Glutamatergic neuron (in vitro differentiated cells): ENCODE measurements around the gene FADS6. TPM values are rescaled to one million over a fixed set of nuclear protein-coding genes. Genes with fewer than 3 reads are reported as not detected.

Experiments used
- DNase-seq: peaks from one replicate; pipeline ENCODE4 v3.0.0; 2022
- H3K27ac Mint-ChIP-seq: one replicate; pipeline ENCODE4 v1.8.0; 2020; ENCODE audit warnings: mild to moderate bottlenecking, mixed read lengths, inconsistent platforms; ENCODE audit not compliant: unreplicated experiment
- H3K27me3 Mint-ChIP-seq: one replicate; pipeline ENCODE4 v1.8.0; 2020; ENCODE audit warnings: mild to moderate bottlenecking, moderate library complexity, mixed read lengths, inconsistent platforms; ENCODE audit not compliant: unreplicated experiment
- H3K36me3 Mint-ChIP-seq: one replicate; pipeline ENCODE4 v1.8.0; 2020; ENCODE audit warnings: mild to moderate bottlenecking, mixed read lengths, inconsistent platforms; ENCODE audit not compliant: unreplicated experiment
- H3K4me1 Mint-ChIP-seq: one replicate; pipeline ENCODE4 v1.8.0; 2020; ENCODE audit warnings: mild to moderate bottlenecking, low read depth, mixed read lengths, inconsistent platforms; ENCODE audit not compliant: unreplicated experiment
- H3K4me3 Mint-ChIP-seq: one replicate; pipeline ENCODE4 v1.8.0; 2020; ENCODE audit warnings: mild to moderate bottlenecking, mixed read lengths, inconsistent platforms; ENCODE audit not compliant: unreplicated experiment
- H3K9me3 Mint-ChIP-seq: one replicate; pipeline ENCODE4 v1.8.0; 2020; ENCODE audit warnings: mild to moderate bottlenecking, moderate library complexity, mixed read lengths, inconsistent platforms; ENCODE audit not compliant: unreplicated experiment
- total RNA-seq: library from RNA; stranded (reverse); fragmentation: NEBNext Ultra II Directional; extraction: Animal tissue kit (Norgen Biotek cat#: 25700); gene quantifications from one replicate; pipeline ENCODE4 v1.2.1, GENCODE V29; 2021; ENCODE audit not compliant: unreplicated experiment
- TF ChIP-seq, protein P1 (sequence below): fragments of 200-600 bp; sonication (generic); IDR thresholded peaks from one replicate; pipeline ENCODE4 v1.5.0; 2021; ENCODE audit not compliant: partially characterized antibody, unreplicated experiment

Gene FADS6
- total RNA-seq, 1 donor from 2014 or later, result not detected

DNA sequence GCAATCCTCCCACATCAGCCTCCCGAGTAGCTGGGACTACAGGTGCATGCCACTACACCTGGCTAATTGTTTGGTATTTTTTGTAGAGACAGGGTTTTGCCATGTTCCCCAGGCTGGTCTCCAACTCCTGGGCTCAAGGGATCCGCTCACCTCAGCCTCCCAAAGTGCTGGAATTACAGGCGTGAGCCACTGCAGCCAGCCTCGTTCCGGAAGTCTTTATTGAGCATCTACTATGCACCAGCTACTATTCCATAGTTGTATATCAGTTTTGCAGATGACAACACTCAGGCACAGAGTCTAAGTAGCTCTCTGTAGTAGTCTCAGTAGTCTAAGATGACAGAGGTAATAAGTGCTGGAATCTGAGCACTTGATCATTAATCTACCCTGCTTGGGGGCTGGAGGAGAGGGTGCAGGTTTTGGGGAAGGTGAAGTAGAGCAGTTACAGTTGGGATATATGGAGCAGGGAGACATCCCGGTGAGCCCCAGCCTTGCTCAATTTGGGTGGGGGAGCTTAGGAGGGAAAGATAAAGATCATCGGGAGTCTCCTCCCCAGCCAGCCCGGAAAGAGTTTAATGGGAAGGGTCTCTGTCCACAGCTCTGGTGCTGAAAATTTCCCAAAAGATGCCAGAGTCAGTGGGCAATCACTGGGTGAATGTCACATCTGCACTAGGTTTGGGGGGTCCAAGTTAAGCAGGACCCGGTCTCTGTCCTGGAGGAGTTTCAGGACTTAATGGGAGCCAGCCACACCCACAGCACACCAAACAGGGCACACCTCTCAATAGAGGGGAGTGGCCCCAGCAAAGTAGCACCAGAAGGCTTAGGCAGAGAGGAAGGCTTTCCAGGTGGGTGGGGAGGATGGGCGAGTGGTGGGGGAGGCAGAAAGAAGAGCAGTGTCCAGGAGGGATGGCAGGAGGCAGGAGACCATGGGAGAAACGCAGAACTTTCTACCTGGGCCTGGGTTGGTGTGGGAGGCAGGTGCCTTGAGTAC, 43.9 kb upstream of the FADS6 start:
- TF ChIP-seq, protein P1, sequence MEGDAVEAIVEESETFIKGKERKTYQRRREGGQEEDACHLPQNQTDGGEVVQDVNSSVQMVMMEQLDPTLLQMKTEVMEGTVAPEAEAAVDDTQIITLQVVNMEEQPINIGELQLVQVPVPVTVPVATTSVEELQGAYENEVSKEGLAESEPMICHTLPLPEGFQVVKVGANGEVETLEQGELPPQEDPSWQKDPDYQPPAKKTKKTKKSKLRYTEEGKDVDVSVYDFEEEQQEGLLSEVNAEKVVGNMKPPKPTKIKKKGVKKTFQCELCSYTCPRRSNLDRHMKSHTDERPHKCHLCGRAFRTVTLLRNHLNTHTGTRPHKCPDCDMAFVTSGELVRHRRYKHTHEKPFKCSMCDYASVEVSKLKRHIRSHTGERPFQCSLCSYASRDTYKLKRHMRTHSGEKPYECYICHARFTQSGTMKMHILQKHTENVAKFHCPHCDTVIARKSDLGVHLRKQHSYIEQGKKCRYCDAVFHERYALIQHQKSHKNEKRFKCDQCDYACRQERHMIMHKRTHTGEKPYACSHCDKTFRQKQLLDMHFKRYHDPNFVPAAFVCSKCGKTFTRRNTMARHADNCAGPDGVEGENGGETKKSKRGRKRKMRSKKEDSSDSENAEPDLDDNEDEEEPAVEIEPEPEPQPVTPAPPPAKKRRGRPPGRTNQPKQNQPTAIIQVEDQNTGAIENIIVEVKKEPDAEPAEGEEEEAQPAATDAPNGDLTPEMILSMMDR, result no peak
- DNase-seq, result no peak
- H3K27me3 Mint-ChIP-seq, result peaks cover 29% of the 10 kb centered on the region
- H3K4me1 Mint-ChIP-seq, result peaks cover 7% of the 10 kb centered on the region
- H3K27ac Mint-ChIP-seq, result no peak overlapping the region
- H3K36me3 Mint-ChIP-seq, result no peaks in the 10 kb centered on the region
- no peaks in the 10 kb centered on the region for H3K9me3 Mint-ChIP-seq
- H3K4me3 Mint-ChIP-seq, result no peak overlapping the region

DNA sequence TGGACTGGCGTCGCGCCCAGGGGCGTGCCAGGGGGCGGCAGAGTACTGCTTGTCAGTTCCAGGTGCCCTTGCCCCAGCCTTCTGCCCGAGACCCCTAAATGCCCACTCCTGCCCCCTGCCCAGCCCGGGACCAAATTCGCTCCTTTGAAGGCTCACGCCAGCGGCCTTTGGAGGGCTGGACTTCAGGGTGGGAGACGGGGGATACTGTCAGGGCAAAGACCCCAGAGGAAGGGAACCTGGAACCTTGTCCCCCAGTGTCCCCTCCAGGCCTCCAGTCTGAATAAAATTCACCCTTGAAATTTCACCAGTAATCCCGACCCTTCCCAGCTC, 43.0 kb upstream of the FADS6 start:
- Mint-ChIP-seq H3K4me3 (no peak overlapping the region), H3K27ac (no peak overlapping the region), H3K36me3 (no peaks in the 10 kb centered on the region), H3K4me1 (peaks cover 7% of the 10 kb centered on the region), H3K9me3 (peaks cover 3% of the 10 kb centered on the region), H3K27me3 (peaks cover 28% of the 10 kb centered on the region)
- TF ChIP-seq, protein P1, result no peak
- no peak for DNase-seq

DNA sequence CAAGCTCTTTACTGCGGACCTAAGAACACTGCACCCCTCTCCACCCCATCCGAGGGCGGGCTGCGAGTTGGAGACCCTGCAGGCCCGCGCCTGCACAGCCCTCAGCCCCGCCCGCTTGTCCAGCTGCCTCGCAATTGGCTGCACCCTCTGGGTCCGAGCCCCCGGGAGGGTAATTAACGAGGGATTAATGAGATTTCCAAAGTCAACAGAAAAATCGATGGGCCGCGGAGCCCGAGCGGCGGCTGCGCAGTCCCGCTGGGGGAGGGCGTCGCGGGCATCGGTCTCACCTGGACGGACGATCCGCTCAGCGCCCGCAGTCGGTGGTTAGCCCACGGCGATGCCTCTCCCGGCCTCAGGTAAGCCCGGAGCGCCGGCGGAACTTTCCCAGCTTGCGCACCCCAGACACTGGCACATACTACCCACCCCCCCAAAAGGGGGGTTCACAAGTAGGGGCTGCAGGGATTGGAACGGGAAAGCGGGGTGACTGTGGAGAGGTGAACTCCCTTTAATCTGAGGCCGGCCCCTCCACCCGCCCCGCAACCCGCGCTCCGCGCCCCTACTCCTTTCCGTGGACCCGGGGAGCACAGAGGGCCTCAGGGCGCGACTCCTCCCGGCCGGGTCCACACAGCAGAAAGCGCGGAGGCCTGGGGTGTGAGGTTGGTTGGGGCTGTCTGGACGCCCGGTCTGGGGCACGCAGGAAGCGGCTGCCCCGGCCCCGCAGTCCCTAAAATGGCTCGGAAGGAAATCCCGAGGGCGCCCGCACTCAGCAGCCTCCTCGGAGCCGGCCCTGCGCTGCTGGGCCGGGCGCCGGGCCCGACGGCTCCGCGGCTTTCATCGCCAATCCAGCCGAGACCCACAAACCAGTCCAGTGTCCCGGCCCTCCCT, 42.4 kb upstream of the FADS6 start, which contains the start of gene OTOP3:
Gene OTOP3, plus strand, starts transcription at position 314 of the 885 bp plus-strand sequence. Its CDS starts 24 bp downstream, at position 338.
- DNase-seq, result peak; percentile 63
- peaks cover 3% of the 10 kb centered on the region for H3K9me3 Mint-ChIP-seq
- H3K4me3 Mint-ChIP-seq, result peak within 1 kb of the TSS; percentile 64
- peaks cover 10% of the 10 kb centered on the region for H3K4me1 Mint-ChIP-seq
- H3K27me3 Mint-ChIP-seq, result peaks cover 28% of the 10 kb centered on the region
- no peak within 1 kb of the TSS for H3K27ac Mint-ChIP-seq
- TF ChIP-seq, protein P1, result no peak
- no peaks in the 10 kb centered on the region for H3K36me3 Mint-ChIP-seq

DNA sequence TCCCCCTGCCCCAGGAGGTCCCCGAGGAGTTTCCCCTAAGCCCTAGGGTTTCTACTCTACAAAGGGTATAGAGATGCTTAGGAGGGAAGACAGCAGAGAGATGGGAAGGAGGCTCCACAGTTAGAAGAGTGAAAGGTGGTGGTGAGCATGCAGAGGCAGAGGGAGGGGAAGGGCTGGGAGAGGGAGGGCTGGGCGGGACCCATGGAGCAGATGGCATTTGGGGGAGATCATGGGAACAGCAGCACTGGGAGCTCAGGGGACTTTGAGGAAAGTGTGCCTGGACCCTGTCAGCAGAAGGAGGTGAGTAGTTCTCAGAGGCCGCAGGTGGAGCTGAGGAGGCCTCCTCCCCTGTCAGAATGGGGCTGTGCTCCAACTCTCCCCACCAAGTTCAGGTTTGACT, 41.6 kb upstream of the FADS6 start:
- no peak overlapping the region for H3K27ac Mint-ChIP-seq
- no peaks in the 10 kb centered on the region for H3K36me3 Mint-ChIP-seq
- H3K4me3 Mint-ChIP-seq, result peak overlapping the region; percentile 64
- H3K4me1 Mint-ChIP-seq, result peaks cover 10% of the 10 kb centered on the region
- peaks cover 28% of the 10 kb centered on the region for H3K27me3 Mint-ChIP-seq
- TF ChIP-seq, protein P1, result no peak
- H3K9me3 Mint-ChIP-seq, result peaks cover 3% of the 10 kb centered on the region
- no peak for DNase-seq
